ENCODE measurements around the gene INTS15.
A peak's percentile ranks its signal among the peaks of the same experiment; 100 is the strongest.
"Not testable (repeated sequence)": the region's sequence is repeated elsewhere in the genome, so short reads cannot be mapped to it uniquely, and the experiment has no call there.

Gene INTS15

GRCh38 chr7:6619961-6620360, 30.1 kb downstream of the INTS15 start:
- no peak for DNase-seq

DNA sequence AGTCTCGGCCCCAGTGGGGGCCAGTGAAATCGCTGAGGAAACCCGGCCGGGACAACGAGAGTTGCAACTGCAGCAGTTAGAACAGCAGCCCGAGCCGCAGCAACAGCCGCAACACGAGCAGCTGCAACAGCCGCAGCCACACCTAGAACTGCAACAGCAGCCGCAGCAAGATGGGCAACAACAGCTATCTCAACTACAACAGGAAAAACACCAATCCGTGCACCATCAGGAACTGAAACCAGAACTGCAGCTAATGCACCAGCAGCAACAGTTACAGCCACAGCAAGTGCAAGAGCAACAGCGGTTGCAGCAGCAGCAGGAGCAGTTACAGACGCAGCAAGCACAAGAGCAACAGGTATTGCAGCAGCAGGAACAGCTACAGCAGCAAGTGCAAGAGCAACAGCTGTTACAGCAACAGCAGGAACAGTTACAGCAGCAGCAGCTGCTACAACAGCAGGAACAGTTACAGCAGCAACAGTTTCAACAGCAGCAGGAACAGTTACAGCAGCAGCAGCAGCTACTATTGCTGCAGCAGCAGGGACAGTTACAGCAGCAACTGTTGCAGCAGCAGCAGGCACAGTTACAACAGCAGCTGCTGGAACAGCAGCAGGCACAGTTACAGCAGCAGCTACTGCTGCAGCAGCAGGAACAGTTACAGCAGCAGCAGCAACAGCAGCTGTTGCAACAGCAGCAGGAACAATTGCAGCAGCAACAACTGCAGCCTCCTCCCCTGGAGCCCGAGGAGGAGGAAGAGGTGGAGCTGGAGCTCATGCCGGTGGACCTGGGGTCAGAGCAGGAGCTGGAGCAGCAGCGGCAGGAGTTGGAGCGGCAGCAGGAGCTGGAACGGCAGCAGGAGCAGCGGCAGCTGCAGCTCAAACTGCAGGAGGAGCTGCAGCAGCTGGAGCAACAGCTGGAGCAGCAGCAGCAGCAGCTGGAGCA, 31.6 kb downstream of the INTS15 start:
- no peak for DNase-seq

- no peak for DNase-seq
Measured at GRCh38 chr7:6622134-6622710, 32.4 kb downstream of the INTS15 start.

DNA sequence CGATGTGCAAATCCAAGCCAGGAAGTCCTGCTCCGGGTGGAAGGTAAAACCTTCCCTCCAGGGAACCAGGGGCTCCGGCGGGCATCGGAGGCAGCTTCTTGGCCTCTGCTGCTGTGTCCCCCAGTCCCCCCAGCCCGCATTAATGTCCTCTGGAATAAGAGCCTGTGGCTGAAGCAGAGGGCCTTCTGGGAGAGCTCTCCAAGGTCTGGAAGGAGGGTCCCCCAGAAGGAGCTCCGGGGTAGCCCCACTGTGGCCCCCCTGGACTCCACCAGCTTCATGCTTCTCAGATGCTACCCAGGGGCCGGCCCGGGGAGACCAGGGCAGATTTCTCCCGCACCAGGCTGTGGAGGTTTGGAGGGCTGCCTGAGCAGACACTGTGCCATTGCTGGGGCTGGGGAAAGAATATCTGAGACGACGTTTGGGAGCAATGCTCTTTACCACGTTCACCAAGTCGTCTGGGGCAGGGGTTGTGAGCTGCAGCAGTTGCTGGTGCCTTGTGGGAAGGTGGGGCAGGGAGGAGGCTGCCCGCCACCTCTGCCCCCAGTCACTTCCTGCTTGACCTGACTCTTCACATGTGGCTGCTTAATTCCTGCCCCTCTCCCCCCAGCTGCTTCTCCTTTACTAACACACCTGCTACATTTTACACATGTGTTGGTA, 33.9 kb downstream of the INTS15 start:
- DNase-seq: no peak

- no peak for DNase-seq
Measured at GRCh38 chr7:6624246-6624611, 34.4 kb downstream of the INTS15 start.

GRCh38 chr7:6628045-6628444, 38.2 kb downstream of the INTS15 start:
- no peak for DNase-seq

- no peak for DNase-seq
Measured at GRCh38 chr7:6630007-6630849, 40.4 kb downstream of the INTS15 start.

DNA sequence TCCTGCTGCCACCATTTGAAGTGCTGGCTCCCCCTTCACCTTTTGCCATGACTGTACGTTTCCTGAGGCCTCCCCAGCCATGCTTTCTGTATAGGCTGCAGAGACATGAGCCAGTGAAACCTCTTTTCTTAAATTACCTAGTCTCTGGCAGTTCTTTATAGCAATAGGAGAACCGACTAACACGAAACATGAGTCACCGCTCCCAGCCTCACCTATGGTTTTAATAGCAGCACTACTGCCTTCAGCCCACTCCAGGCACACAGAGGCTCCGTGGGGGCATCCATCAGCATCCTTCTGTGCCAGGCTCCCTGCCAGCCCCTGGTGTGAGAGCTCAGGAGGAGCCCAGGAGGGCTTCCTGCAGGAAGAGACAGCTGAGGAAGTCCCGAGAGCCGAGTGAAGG, 41.8 kb downstream of the INTS15 start:
- no peak for DNase-seq

GRCh38 chr7:6634021-6634420, 44.2 kb downstream of the INTS15 start:
- no peak for DNase-seq

DNA sequence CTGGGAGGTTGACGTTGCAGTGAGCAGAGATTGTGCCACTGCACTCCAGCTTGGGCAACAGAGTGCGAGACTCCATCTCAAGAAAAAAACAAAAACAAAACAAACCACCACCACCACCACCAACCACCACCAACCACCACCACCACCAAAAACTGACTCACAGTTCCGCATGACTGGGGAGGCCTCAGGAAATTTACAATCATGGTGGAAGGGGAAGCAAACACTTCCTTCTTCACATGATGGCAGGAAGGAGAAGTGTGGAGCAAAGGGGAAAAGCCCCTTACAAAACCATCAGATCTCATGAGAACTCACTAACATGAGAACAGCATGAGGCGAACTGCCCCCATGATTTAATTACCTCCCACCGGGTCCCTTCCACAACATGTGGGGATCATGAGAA, 45.1 kb downstream of the INTS15 start:
- DNase-seq: not testable (repeated sequence)

GRCh38 chr7:6636741-6637543, 47.1 kb downstream of the INTS15 start, which contains the start of gene ZNF316:
Gene ZNF316, plus strand, starts transcription at chr7:6637318. Its CDS starts 5,092 bp downstream, at chr7:6642410.
- DNase-seq: peak; percentile 50

DNA sequence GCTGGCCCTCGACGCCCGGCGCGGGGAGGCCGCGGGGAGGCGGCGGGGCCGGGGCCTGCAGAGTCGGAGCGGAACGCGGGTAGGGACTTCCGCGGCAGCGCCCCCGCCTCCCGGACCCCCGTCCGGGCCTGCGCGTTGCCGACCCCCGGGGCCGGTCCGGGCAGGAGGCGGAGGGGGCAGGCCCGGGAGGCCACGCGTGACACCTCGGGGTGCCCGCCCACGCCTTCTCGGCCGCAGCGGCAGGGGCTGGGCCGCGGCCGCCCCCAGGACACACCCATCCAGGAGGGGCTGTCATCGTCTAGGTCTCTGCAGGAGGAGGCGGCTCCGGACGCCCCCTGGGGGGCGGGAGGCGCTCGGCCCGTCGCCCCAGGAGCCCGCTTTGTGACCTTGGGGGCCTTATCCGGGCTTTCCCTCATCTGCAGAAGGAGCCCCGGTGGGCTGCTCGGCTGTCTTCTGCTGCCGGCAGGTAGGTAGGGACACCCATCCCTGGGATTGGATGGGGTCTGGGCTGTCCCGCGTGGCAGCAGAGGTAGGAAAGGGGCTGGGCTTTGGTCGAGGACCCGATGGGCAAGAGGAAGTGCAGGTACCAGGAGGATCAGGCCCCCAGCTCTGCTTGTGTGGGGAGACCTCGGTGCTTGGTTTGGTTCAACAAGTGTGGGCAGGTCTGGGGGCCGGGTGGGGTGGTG, 47.9 kb downstream of the INTS15 start:
- peak; percentile 45 for DNase-seq

GRCh38 chr7:6639032-6639431, 49.2 kb downstream of the INTS15 start:
- DNase-seq: no peak

GRCh38 chr7:6639627-6640026, 49.8 kb downstream of the INTS15 start:
- no peak for DNase-seq

GRCh38 chr7:6640246-6640721, 50.5 kb downstream of the INTS15 start:
- peak; percentile 60 for DNase-seq

- DNase-seq: no peak
Measured at GRCh38 chr7:6641305-6642035, 51.6 kb downstream of the INTS15 start.

GRCh38 chr7:6642239-6642839, 52.5 kb downstream of the INTS15 start:
- DNase-seq: no peak

- DNase-seq: no peak
Measured at GRCh38 chr7:6642861-6643640, 53.2 kb downstream of the INTS15 start.

Data from left hindlimb (tissue), 1 donor.